ENCODE measurements around the gene ABCB1.
A peak's percentile ranks its signal among the peaks of the same experiment; 100 is the strongest.

ABCB1 gene

DNA sequence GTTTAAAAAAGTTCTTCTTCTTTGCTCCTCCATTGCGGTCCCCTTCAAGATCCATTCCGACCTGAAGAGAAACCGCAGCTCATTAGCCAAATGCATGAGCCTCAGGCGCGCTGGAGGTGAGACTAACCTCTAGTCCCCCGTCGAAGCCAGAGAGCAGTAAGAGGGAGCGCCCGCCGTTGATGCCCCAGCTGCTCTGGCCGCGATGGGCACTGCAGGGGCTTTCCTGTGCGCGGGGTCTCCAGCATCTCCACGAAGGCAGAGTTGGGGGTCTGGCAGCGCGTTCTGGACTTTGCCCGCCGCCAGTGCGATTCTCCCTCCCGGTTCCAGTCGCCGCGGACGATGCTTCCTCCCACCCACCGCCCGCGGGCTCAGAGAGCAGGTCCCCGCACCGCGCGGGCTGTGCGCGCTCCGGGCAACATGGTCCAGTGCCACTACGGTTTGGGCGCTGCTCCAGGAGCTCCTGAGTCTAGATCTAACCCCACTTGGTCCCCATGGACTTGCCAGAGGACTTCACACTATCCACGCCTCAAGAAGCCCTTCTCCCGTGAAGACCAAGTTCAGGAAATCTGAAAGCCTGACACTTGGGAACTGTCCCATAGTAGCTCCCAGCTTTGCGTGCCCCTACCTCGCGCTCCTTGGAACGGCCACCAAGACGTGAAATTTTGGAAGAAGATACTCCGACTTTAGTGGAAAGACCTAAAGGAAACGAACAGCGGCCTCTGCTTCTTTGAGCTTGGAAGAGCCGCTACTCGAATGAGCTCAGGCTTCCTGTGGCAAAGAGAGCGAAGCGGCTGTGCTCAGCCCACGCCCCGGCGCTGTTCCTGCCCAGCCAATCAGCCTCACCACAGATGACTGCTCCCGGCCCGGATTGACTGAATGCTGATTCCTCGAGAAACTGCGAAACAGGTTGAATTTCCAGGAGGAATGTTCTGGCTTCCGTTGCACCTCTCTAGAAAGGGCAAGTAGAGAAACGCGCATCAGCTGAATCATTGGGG, at the start of gene ABCB1:
TSS of gene ABCB1 (minus strand) at position 755 of the 995 bp plus-strand sequence. CDS start at position 55, 700 bp downstream.
- peak; percentile 52 for DNase-seq

DNA sequence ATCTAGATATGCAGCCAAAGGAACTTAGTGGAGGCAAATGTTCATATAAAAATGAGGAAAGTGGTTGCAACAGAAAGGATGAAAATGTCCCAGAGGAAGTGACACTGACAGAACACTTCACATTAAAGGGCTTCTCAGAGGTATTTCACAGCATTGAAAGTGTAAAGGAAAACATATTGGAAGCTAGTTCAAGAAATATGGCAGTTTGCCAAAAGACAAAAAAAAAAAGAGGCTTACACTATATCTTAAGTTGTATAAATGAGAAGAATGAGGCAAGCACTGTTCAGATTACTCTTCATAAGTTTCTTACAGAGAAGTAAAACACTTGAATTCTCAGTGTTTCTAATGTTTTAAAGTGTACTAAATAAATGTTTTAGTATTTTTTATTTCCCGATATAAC, 47.6 kb upstream of the ABCB1 start:
- DNase-seq, result no peak

DNA sequence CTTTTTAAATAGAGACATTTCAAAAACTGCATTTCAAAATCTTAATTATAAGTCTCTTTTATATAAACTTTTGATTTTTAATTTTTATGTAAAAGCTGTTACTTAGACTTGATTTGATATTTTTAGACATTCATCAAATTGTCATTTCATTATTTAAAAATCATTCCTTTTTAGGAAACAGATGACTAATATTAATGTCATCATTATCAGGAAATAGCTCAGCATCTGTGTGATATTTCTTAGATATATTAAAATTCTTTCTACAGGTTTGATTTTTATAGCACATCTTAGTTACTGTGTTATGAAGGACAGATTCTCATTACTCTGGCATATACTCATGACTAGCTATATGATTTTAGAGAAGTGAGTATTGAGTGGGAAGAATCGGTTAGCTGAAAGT, 44.8 kb upstream of the ABCB1 start:
- peak; percentile 4 for DNase-seq

DNA sequence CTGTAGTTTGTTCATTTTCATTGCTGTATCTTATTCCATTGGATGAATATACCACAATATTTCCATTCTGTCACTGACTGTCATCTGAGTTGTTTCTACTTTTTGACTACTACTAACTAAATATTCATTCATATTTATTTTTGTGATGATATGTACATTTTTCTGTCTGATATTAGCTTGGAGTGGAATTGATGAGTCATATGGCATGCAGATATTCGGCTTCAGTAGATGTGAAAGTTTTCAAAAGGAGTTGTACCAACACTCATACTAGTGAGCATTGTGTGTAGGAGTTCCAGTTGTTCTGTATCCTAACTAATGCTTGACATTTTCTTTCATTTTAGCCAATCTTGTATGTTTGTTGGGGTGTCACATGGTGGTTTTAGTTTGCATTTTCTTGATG, 35.2 kb upstream of the ABCB1 start:
- DNase-seq, result no peak

- no peak for DNase-seq
Measured at GRCh38 chr7:87628780-87629569, 28.3 kb upstream of the ABCB1 start.

- no peak for DNase-seq
Measured at GRCh38 chr7:87627634-87627994, 26.9 kb upstream of the ABCB1 start.

DNA sequence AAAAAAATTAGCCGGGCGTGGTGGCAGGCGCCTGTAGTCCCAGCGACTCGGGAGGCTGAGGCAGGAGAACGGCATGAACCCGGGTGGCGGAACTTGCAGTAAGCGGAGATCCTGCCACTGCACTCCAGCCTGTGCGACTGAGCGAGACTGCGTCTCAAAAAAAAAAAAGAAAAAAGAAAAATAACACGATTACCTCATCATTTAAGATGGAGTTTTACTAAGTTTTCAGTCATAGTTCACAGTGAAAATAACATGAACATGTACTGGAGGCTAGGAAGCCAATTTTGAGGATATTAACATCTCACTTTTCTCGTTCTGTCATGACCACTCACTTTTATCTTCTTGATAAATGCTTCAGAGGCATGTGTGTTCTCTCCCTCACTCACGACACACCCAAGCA, 24.4 kb upstream of the ABCB1 start:
- DNase-seq, result no peak

- no peak for DNase-seq
Measured at GRCh38 chr7:87624628-87625027, 23.9 kb upstream of the ABCB1 start.

DNA sequence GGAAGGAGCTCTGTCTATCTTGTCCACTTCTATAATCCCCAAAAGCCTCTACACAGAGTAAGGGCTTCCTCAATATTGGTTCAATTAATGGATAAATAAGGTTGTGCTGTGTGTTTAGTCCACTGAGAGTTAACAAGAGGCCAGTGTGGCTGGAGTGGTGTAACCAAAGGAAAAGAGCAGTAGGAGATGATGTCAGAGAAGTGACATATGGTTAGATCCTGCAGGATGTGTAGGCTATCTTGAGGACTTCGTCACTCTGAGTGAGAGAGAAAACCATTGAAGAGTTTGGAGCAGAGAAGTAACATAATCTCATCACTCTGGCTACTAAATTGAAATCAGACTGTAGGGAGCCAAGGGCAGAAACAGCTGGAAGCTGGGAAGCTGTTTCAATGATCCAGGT, 14.5 kb upstream of the ABCB1 start:
- DNase-seq, result no peak

GRCh38 chr7:87609916-87610315, 9.2 kb upstream of the ABCB1 start:
- DNase-seq, result no peak

DNA sequence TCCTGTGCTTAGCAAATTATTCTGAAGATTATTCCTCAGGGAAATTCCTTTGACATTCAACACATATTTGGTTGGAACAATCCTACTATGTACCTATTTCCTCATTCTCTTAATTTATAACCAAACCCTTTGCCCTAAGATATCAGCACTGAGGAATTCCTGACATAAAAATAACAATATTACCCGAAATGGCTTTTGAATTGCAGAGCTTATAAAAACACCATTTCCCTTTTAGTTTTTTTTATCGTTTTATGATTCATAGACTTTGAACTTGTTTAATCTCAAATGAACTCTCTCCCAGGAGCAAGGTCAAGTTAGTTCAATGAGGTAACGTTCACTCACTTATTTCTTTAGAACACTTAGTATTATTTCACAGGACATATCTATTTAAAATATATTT, 7.7 kb upstream of the ABCB1 start:
- no peak for DNase-seq

DNA sequence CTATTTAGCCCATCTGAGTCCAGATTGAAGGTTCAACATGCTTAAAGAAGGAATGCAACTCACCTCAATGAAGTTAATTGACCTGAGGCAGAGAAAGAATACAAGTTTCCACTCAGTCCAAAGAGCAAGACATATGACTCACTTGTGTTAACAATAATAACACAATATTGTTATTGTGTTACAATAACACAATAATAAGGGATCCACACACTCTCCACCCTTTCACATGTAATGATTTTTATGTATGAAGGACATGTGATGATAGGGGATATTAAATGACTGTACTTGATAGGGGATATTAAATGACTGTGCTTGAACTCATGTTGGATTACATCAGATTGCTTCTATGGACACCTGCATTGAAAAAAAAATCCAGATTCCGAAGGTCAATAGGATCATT, 3.6 kb upstream of the ABCB1 start:
- no peak for DNase-seq

- peak; percentile 73 for DNase-seq
Measured at GRCh38 chr7:87599336-87599735, 1.3 kb downstream of the ABCB1 start.

DNA sequence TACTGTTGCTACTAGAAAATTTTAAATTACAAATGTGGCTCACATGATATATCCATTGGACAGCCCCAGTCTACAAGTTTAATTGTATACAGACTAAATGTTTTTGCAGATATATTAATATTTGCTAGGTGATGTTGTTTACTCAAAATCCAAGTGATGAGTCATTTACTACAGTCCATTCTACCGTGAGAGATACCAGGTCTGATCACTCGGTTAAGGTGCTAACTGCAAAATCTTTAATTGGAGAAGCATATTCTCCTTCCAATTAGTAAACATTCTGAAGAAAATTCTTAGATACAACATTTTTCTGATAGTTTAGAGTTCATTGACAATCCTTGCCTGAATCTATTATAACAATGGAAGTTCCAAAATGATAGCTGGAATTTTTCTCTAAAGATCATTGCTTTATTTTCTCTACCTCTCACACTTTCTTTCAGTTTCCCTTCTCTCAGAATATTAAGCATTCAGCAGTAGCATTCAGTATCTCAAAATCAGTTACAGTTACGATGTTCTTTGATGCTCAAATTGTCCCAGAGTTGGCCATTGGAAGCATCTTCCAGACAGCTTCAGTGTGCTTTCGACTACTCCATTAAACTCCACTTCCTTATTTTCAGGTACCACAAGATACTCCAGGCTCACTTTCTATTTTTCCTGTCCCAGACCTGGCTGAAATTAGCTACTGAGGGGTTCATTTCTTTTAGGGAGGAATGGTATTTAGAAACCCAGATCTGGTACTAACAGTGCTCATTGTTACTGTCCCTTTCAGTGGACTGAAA, 2.3 kb downstream of the ABCB1 start:
- no peak for DNase-seq

DNA sequence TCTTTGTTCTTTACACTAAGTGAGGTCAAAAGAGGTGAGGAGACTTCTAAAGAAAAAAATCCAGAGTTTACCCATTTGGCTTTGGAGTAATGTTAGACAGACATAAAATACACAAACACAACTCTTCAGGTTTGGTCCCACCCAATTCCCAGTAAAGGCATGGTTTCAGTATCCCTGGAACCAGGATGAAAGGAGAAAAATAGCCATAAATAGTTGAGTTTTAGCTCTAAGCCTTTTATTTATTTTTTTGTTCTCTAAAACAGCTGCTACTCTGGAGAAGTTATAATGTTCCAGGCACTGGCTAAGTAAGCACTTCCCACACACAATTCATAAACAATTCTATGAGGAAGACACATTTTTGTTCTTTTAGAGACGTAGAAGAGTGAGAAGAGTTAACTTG, 4.0 kb downstream of the ABCB1 start:
- no peak for DNase-seq

DNA sequence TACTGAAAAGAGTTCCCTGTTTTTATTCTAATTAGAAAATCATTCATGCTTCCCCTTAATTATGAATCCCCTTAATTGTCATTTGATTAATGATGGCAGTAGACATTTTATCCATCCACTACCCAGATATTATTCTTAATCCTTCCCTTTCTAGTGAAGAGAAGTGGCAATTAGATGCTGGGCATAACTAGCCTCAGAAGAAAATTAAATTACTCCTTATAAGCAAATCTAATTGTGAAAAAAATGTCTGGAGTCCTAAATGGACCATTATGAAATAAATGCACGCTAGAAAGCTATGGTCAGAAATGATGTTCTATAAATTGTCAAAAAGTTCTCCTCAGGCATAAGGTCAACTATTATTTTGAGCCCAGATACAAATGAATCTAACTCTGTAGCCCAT, 4.5 kb downstream of the ABCB1 start:
- no peak for DNase-seq

GRCh38 chr7:87592300-87592699, 8.4 kb downstream of the ABCB1 start:
- no peak for DNase-seq

- DNase-seq, result no peak
Measured at GRCh38 chr7:87591211-87591610, 9.5 kb downstream of the ABCB1 start.

DNA sequence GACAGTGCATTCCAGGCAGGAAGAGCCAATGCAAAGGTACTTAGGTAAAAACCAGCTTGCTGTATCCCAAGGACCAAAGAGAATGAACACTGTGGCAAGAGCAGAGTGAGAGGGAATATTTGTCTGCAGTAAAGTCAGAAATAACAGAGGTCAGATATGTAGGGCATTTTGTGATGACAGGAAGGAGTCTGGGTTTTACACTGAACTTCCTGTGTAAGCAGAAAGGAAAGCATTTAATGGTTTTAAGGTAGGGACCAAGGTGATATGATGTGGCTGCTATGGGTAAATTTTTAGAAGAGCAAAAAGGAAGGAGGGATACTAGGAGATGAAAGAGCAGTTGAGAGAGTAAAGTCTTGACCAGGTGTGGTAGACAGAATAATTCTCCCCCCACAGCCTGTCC, 10.1 kb downstream of the ABCB1 start:
- no peak for DNase-seq

DNA sequence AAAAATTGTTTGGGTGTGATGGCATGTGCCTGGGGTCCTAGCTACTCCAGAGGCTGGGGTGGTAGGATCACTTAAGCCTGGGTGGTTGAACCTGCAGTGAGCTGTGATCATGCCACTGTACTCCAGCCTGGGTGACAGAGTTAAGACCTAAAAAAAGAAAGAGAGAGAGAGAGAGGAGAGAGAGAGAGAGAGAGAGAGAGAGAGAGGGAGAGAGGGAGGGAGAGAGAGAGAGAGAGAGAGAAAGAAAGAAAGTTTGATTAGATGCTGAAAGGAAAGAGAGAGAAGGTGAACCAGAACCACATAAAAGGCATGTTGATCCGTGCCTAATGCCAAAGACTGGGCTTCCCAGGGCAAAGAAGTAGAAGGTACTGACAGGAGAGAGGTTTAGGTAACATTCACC, 11.1 kb downstream of the ABCB1 start:
- no peak for DNase-seq

- no peak for DNase-seq
Measured at GRCh38 chr7:87581723-87582122, 19.0 kb downstream of the ABCB1 start.

- DNase-seq, result no peak
Measured at GRCh38 chr7:87580636-87581035, 20.0 kb downstream of the ABCB1 start.

- no peak for DNase-seq
Measured at GRCh38 chr7:87575521-87575920, 25.2 kb downstream of the ABCB1 start.

All from inflammatory macrophage treated with lipopolysaccharide for 4 hours (primary cell).